GM18526 (cell line): ENCODE data around the gene GMPPB.

ENCODE experiments used
- POLR2A ChIP-seq: IDR thresholded peaks from 3 replicates; pipeline ENCODE4 v1.6.1; 2011; ENCODE audit not compliant: insufficient read length; ENCODE audit errors: extremely low read depth

The GMPPB gene

GRCh38 chr3:49720855-49721595 is 2.7 kb downstream of the GMPPB start:
- TF ChIP-seq POLR2A, result peak; percentile 6

- TF ChIP-seq POLR2A, result peak; percentile 91
These were observed 4.4 kb downstream of the GMPPB start, which contains the start of gene AMIGO3 for GRCh38 chr3:49719214-49719884. TSS of gene AMIGO3 (minus strand) at chr3:49719684. CDS start at chr3:49719465, 219 bp downstream.

GRCh38 chr3:49718858-49719213 is 4.9 kb downstream of the GMPPB start:
- no peak for TF ChIP-seq POLR2A

GRCh38 chr3:49717959-49718857 is 5.5 kb downstream of the GMPPB start:
- TF ChIP-seq POLR2A, result peak; percentile 24

GRCh38 chr3:49717211-49717958 is 6.4 kb downstream of the GMPPB start:
- TF ChIP-seq POLR2A, result no peak

- no peak for TF ChIP-seq POLR2A
These were observed 7.0 kb downstream of the GMPPB start for GRCh38 chr3:49716691-49717210.

GRCh38 chr3:49716169-49716568 is 7.6 kb downstream of the GMPPB start:
- TF ChIP-seq POLR2A, result no peak

GRCh38 chr3:49715611-49716121 is 8.1 kb downstream of the GMPPB start:
- no peak for TF ChIP-seq POLR2A

GRCh38 chr3:49714728-49715550 is 8.8 kb downstream of the GMPPB start:
- no peak for TF ChIP-seq POLR2A

GRCh38 chr3:49713336-49714105 is 10.2 kb downstream of the GMPPB start:
- no peak for TF ChIP-seq POLR2A

- TF ChIP-seq POLR2A, result no peak
These were observed 11.0 kb downstream of the GMPPB start for GRCh38 chr3:49712631-49713317.

GRCh38 chr3:49712166-49712565 is 11.6 kb downstream of the GMPPB start:
- TF ChIP-seq POLR2A, result no peak
